H9 (cell line): ENCODE results near the gene DISC1. TPM values are rescaled to one million over a fixed set of nuclear protein-coding genes. Genes with fewer than 3 reads are reported as not detected.

ENCODE experiments used
- DNase-seq: peaks from one replicate; pipeline ENCODE4 v3.0.0-alpha.2; 2017
- H2AFZ ChIP-seq: one replicate; pipeline ENCODE4 v1.6.1; 2013; ENCODE audit warnings: mild to moderate bottlenecking, low read length, control low read depth, moderate library complexity
- H2AK5ac ChIP-seq: 2 replicates; pipeline ENCODE4 v1.6.1; 2013; ENCODE audit warnings: low read length, control low read depth, mixed read lengths; ENCODE audit not compliant: insufficient read length
- H2BK120ac ChIP-seq: one replicate; pipeline ENCODE4 v1.6.1; 2013; ENCODE audit warnings: low read depth, mild to moderate bottlenecking, low read length, control low read depth, inconsistent platforms; ENCODE audit not compliant: poor library complexity, severe bottlenecking
- H2BK12ac ChIP-seq: 2 replicates; pipeline ENCODE4 v1.6.1; 2013; ENCODE audit warnings: low read length, control low read depth, mixed read lengths, low read depth; ENCODE audit not compliant: insufficient read length
- H2BK15ac ChIP-seq: 2 replicates; pipeline ENCODE4 v1.6.1; 2013; ENCODE audit warnings: low read depth, low read length, control low read depth
- H2BK20ac ChIP-seq: one replicate; pipeline ENCODE4 v1.6.1; 2013; ENCODE audit warnings: low read depth, mild to moderate bottlenecking, low read length, control low read depth, inconsistent platforms; ENCODE audit not compliant: poor library complexity, severe bottlenecking
- H2BK5ac ChIP-seq: 2 replicates; pipeline ENCODE4 v1.6.1; 2013; ENCODE audit warnings: low read length, control low read depth, mixed read lengths; ENCODE audit not compliant: insufficient read length
- H3K14ac ChIP-seq: 2 replicates; pipeline ENCODE4 v1.6.1; 2013; ENCODE audit warnings: low read length, control low read depth; ENCODE audit not compliant: insufficient read depth
- H3K18ac ChIP-seq: 2 replicates; pipeline ENCODE4 v1.6.1; 2013; ENCODE audit warnings: low read depth, mild to moderate bottlenecking, mixed read lengths, low read length, control low read depth; ENCODE audit not compliant: insufficient read length
- H3K23ac ChIP-seq: 2 replicates; pipeline ENCODE4 v1.6.1; 2013; ENCODE audit warnings: low read length, control low read depth, mixed read lengths, low read depth; ENCODE audit not compliant: insufficient read length
- H3K23me2 ChIP-seq: 2 replicates; pipeline ENCODE4 v1.6.1; 2013; ENCODE audit warnings: low read depth, mild to moderate bottlenecking, mixed read lengths, low read length, control low read depth; ENCODE audit not compliant: insufficient read length, poor library complexity, severe bottlenecking
- H3K27ac ChIP-seq: 2 replicates; pipeline ENCODE4 v1.5.1; 2013; ENCODE audit warnings: low read length, control low read depth, mixed read lengths, low read depth; ENCODE audit not compliant: insufficient read length
- H3K27me3 ChIP-seq: 2 replicates; pipeline ENCODE4 v1.6.1; 2013; ENCODE audit warnings: low read length, control low read depth, inconsistent platforms; ENCODE audit not compliant: insufficient read depth
- H3K4ac ChIP-seq: 2 replicates; pipeline ENCODE4 v1.6.1; 2013; ENCODE audit warnings: low read depth, mild to moderate bottlenecking, control low read depth, inconsistent platforms, low read length, moderate library complexity
- H3K4me1 ChIP-seq: 2 replicates; pipeline ENCODE4 v1.6.1; 2013; ENCODE audit warnings: low read length, control low read depth, inconsistent platforms; ENCODE audit not compliant: insufficient read depth
- H3K4me2 ChIP-seq: 2 replicates; pipeline ENCODE4 v1.6.1; 2013; ENCODE audit warnings: low read length, control low read depth, mixed read lengths; ENCODE audit not compliant: insufficient read length, insufficient read depth
- H3K56ac ChIP-seq: 2 replicates; pipeline ENCODE4 v1.6.1; 2013; ENCODE audit warnings: low read depth, mild to moderate bottlenecking, mixed read lengths, low read length, control low read depth; ENCODE audit not compliant: insufficient read length
- H3K79me1 ChIP-seq: 2 replicates; pipeline ENCODE4 v1.6.1; 2013; ENCODE audit warnings: low read depth, mild to moderate bottlenecking, moderate library complexity, low read length, control low read depth, inconsistent platforms; ENCODE audit not compliant: insufficient read depth, poor library complexity, severe bottlenecking
- H3K79me2 ChIP-seq: 2 replicates; pipeline ENCODE4 v1.6.1; 2013; ENCODE audit warnings: low read length, control low read depth, inconsistent platforms; ENCODE audit not compliant: insufficient read depth
- H3K9ac ChIP-seq: 2 replicates; pipeline ENCODE4 v1.6.1; 2013; ENCODE audit warnings: low read length, control low read depth, mixed read lengths; ENCODE audit not compliant: insufficient read length; ENCODE audit errors: extremely low read depth
- H3K9me3 ChIP-seq: one replicate; pipeline ENCODE4 v1.6.1; 2013; ENCODE audit warnings: low read depth, low read length, inconsistent platforms; ENCODE audit not compliant: control insufficient read depth
- H3T11ph ChIP-seq: one replicate; pipeline ENCODE4 v1.6.1; 2013; ENCODE audit warnings: mild to moderate bottlenecking, low read length, control low read depth, inconsistent platforms
- H4K20me1 ChIP-seq: one replicate; pipeline ENCODE4 v1.6.1; 2013; ENCODE audit not compliant: control insufficient read depth, insufficient read length, insufficient read depth
- H4K5ac ChIP-seq: 2 replicates; pipeline ENCODE4 v1.6.1; 2013; ENCODE audit warnings: low read depth, mild to moderate bottlenecking, mixed read lengths, low read length, control low read depth; ENCODE audit not compliant: insufficient read length
- H4K8ac ChIP-seq: replicated peaks from 2 replicates; pipeline ENCODE4 v1.6.1; 2013; ENCODE audit warnings: low read length, control low read depth, mixed read lengths, low read depth; ENCODE audit not compliant: insufficient read length
- H4K91ac ChIP-seq: 2 replicates; pipeline ENCODE4 v1.6.1; 2013; ENCODE audit warnings: low read depth, mild to moderate bottlenecking, moderate library complexity, mixed read lengths, low read length, control low read depth; ENCODE audit not compliant: insufficient read length
- H3K27ac Mint-ChIP-seq, 3 experiments: 2 replicates in 2 of 3; 3 replicates in 1 of 3; pipeline ENCODE4 v1.8.0; 2020 to 2021; ENCODE audit warnings: mixed read lengths in 3 of 3, mild to moderate bottlenecking in 1 of 3, moderate library complexity in 1 of 3
- H3K27me3 Mint-ChIP-seq: 2 replicates; pipeline ENCODE4 v1.8.0; 2021; ENCODE audit warnings: low read depth, mild to moderate bottlenecking, moderate library complexity, mixed read lengths
- H3K36me3 Mint-ChIP-seq, 3 experiments: 2 replicates in 2 of 3; 3 replicates in 1 of 3; pipeline ENCODE4 v1.8.0; 2020 to 2021; ENCODE audit warnings: low read depth in 3 of 3, mixed read lengths in 3 of 3; ENCODE audit not compliant: insufficient read depth in 1 of 3
- H3K4me1 Mint-ChIP-seq, 2 experiments: 2 replicates each; pipeline ENCODE4 v1.8.0; 2020; ENCODE audit warnings: mixed read lengths in 2 of 2
- H3K4me3 Mint-ChIP-seq, 2 experiments: 2 replicates in 1 of 2; 3 replicates in 1 of 2; pipeline ENCODE4 v1.8.0; 2020 to 2021; ENCODE audit warnings: mild to moderate bottlenecking in 2 of 2, mixed read lengths in 2 of 2, moderate library complexity in 1 of 2
- H3K9me3 Mint-ChIP-seq, 2 experiments: 2 replicates in 1 of 2; 3 replicates in 1 of 2; pipeline ENCODE4 v1.8.0; 2020; ENCODE audit warnings: mild to moderate bottlenecking in 2 of 2, mixed read lengths in 2 of 2, moderate library complexity in 1 of 2
- CTCF ChIP-seq: fragments of 200-600 bp; sonication (generic); conservative IDR thresholded peaks from 3 replicates; pipeline ENCODE4 v1.8.0; 2021; ENCODE audit warnings: antibody characterized with exemption, mild to moderate bottlenecking
- WGBS: extraction: QIAGEN DNeasy Blood & Tissue Kit; methylation state at CpG from one replicate; pipeline ENCODE4 v1.1.7; 2013; ENCODE audit warnings: missing lambda C conversion rate, low lambda C conversion rate, mixed read lengths; ENCODE audit not compliant: insufficient read length; ENCODE audit errors: extremely low coverage; 5-methylcytosine and 5-hydroxymethylcytosine counted together
- total RNA-seq: library from RNA; stranded (reverse); gene quantifications from 2 replicates; pipeline ENCODE4 v1.2.1, GENCODE V29; 2021

The DISC1 gene
- total RNA-seq, 1 experiment from 2014 or later = 2.5 TPM

DNA sequence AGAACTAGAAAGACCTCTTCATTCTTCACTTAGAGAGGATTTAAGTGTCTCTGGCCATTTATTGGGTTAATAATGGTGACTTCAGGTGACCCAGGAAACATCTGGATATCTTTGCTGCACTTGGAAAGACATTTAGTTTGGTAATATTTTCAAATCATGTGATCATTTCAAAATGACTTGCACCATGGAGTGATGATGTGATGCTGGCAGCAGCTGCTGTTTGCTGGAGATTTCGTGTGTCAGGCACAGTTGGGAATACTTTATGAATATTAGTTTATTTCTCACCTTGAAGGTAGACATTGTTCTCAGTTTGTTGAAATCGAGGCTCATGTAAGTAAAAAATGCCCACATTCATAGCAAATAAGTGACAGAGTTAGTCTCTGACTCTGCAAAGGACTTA, 236.0 kb downstream of the DISC1 start:
- TF ChIP-seq CTCF = no peak

More for the DNA sequence above, 236.0 kb downstream of the DISC1 start:
- Histone ChIP-seq H2AFZ (no peak overlapping the region), H4K91ac (no peak overlapping the region), H3K79me1 (no peaks in the 10 kb centered on the region), H2BK12ac (no peak overlapping the region), H3K79me2 (no peaks in the 10 kb centered on the region), H3K27me3 (no peaks in the 10 kb centered on the region), H2AK5ac (no peak overlapping the region), H3K14ac (no peak overlapping the region), H3K23me2 (no peaks in the 10 kb centered on the region), H4K5ac (no peak overlapping the region), H3K27ac (no peak overlapping the region), H3K18ac (no peak overlapping the region), H3K4ac (no peak overlapping the region), H3K9ac (no peak overlapping the region), H3K23ac (no peak overlapping the region), H3K9me3 (no peaks in the 10 kb centered on the region), H2BK5ac (no peak overlapping the region), H3K56ac (no peak overlapping the region), H2BK120ac (no peak overlapping the region), H2BK20ac (no peak overlapping the region), H4K8ac (no peak overlapping the region), H3K4me2 (no peak overlapping the region), H3K4me1 (no peaks in the 10 kb centered on the region), H4K20me1 (no peaks in the 10 kb centered on the region), H3T11ph (no peak overlapping the region), H2BK15ac (no peak overlapping the region)
- Mint-ChIP-seq H3K9me3 (no peaks in the 10 kb centered on the region), H3K4me3 (no peak overlapping the region), H3K27ac (no peak overlapping the region), H3K27me3 (peaks cover 14% of the 10 kb centered on the region), H3K4me1 (peaks cover 5 to 7% of the 10 kb centered on the region in 2 experiments), H3K36me3 (no peaks in the 10 kb centered on the region)
- no CpG with 5 or more reads among the region's 2 CpGs for WGBS
- no peak for DNase-seq
